ENCODE measurements around the gene KAZALD1. TPM values are rescaled to one million over a fixed set of nuclear protein-coding genes. Genes with fewer than 3 reads are reported as not detected.
"Not testable (repeated sequence)": the region's sequence is repeated elsewhere in the genome, so short reads cannot be mapped to it uniquely, and the experiment has no call there.

KAZALD1 gene
- total RNA-seq, 1 donor from 2014 or later, result 0.17 TPM

- DNase-seq, result no peak
These were observed 31.2 kb upstream of the KAZALD1 start for GRCh38 chr10:101030496-101031127.

GRCh38 chr10:101031128-101031795 lies 30.5 kb upstream of the KAZALD1 start, which contains the start of the genes PDZD7 and SFXN3:
Gene PDZD7, minus strand, starts transcription at chr10:101031129. Its CDS starts 910 bp downstream, at chr10:101030219.
Gene SFXN3, plus strand, starts transcription at chr10:101031234. Its CDS starts 3,461 bp downstream, at chr10:101034695.
- peak; percentile 95 for DNase-seq

- DNase-seq, result peak; percentile 80
These were observed 29.8 kb upstream of the KAZALD1 start for GRCh38 chr10:101031796-101032636.

GRCh38 chr10:101032637-101033224 lies 29.1 kb upstream of the KAZALD1 start:
- peak; percentile 94 for DNase-seq

GRCh38 chr10:101033276-101033675 lies 28.5 kb upstream of the KAZALD1 start:
- no peak for DNase-seq

GRCh38 chr10:101034404-101034803 lies 27.4 kb upstream of the KAZALD1 start:
- DNase-seq, result not testable (repeated sequence)

GRCh38 chr10:101035314-101035713 lies 26.5 kb upstream of the KAZALD1 start:
- DNase-seq, result no peak

GRCh38 chr10:101035916-101036702 lies 25.7 kb upstream of the KAZALD1 start:
- no peak for DNase-seq

- DNase-seq, result no peak
These were observed 25.1 kb upstream of the KAZALD1 start for GRCh38 chr10:101036726-101037125.

- DNase-seq, result no peak
These were observed 23.3 kb upstream of the KAZALD1 start for GRCh38 chr10:101038484-101038883.

- DNase-seq, result no peak
These were observed 21.7 kb upstream of the KAZALD1 start for GRCh38 chr10:101040061-101040460.

GRCh38 chr10:101040851-101041250 lies 20.9 kb upstream of the KAZALD1 start:
- DNase-seq, result no peak

- peak; percentile 90 for DNase-seq
These were observed 20.5 kb upstream of the KAZALD1 start for GRCh38 chr10:101041252-101041761.

- DNase-seq, result no peak
These were observed 19.7 kb upstream of the KAZALD1 start for GRCh38 chr10:101042118-101042517.

- DNase-seq, result peak; percentile 98
These were observed 19.0 kb upstream of the KAZALD1 start for GRCh38 chr10:101042667-101043362.

GRCh38 chr10:101043363-101043707 lies 18.5 kb upstream of the KAZALD1 start:
- no peak for DNase-seq

GRCh38 chr10:101044117-101044516 lies 17.7 kb upstream of the KAZALD1 start:
- no peak for DNase-seq

- DNase-seq, result no peak
These were observed 15.2 kb upstream of the KAZALD1 start for GRCh38 chr10:101046332-101047238.

GRCh38 chr10:101047268-101047667 lies 14.5 kb upstream of the KAZALD1 start:
- no peak for DNase-seq

Measured in dermis blood vessel endothelial cell (primary cell).